NCI-H446 (cell line): ENCODE data around the gene KRT6C.
"Not testable (repeated sequence)": the region's sequence is repeated elsewhere in the genome, so short reads cannot be mapped to it uniquely, and the experiment has no call there.

Experiments
- DNase-seq, 2 experiments: peaks; one replicate each; lab custom pipeline; 2025; lab: John Stamatoyannopoulos, UW

KRT6C gene

GRCh38 chr12:52499806-52500560 is 26.4 kb upstream of the KRT6C start:
- DNase-seq = no peak

DNA sequence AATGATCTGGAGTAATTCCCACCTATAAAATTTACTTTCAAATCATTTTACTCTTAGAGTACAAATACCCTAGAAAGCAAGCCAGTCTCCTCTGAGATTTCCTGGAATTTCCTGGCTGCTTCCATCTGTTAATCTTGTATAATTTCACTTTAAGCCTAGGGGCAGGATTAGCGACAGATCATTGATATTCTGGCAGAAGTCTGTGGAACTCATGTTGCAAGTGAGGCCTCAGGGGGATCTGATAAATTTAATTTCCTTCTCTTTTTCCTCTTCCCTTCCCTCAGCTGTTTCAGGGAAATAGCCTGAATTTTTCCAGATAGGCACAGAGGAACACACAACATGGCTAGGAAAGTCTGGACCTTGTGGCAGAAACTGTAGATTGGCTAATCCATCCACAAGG is 25.3 kb upstream of the KRT6C start:
- DNase-seq = no peak

- DNase-seq = no peak
Measured at GRCh38 chr12:52497975-52498374, 24.4 kb upstream of the KRT6C start.

- no peak for DNase-seq
Measured at GRCh38 chr12:52496590-52497071, 23.0 kb upstream of the KRT6C start.

GRCh38 chr12:52496054-52496453 is 22.4 kb upstream of the KRT6C start:
- DNase-seq = no peak

DNA sequence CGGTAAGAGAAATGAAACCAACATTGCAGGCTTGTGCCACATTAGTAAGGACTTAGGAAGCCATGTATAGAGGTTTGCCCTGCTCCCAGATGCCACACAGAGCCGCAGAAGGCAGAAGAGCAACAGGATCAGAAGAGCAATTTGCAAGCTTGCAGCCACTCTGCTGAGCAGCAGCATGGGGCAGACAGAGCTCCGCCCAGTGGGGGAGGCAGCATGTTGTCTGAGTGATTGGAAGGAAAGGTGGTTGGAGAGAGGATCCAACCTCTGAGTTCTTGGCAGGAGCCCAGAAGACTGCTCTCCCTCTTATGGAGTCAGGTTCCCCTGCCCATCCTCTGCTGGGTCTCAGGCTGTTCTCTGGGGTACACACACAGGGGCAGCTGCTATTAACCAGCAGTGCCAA is 21.8 kb upstream of the KRT6C start:
- DNase-seq = peak in 1 of 2 experiments; percentile 18

- no peak for DNase-seq
Measured at GRCh38 chr12:52494518-52494917, 20.9 kb upstream of the KRT6C start.

DNA sequence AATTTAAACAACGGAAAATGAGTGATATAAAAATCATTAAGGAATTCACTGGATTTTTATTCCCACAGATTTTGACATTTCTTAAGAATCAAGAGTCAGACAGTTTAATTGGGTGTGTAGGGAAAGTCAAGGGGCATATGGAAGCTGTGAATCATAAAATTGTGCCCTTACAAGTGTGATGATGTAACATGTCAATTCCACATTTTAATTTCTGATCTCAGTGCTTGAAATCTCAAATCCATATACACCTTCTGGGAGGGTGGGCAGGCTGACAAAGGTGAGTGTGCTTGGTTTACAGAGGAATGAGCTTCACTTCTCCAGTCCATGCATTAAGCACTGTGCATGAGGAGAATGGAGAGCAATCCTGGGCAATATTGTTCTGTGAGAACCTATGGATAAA is 20.5 kb upstream of the KRT6C start:
- DNase-seq = no peak

DNA sequence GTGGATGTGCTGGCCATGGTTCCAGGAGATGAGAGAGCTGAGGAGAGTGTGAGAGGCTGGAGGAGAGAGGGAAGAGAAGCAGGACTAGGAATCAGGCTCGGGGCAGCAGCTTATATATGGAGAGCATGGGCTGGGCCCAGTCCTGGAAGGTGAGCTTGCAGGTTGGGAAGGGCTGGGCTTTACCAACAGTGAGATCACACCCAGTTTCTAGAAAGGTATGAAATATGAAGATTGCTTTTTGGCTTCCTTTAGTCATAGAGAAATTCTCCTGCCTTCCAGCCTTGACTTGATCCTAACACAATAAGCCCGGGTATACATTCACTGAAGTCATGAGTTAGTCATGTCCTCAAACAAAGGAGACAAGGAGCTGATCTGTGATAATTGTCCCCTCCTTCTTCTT is 19.6 kb upstream of the KRT6C start, which contains the start of gene KRT6A:
KRT6A (minus strand) TSS at position 86 of the 400 bp plus-strand sequence; CDS start at position 17, 69 bp downstream.
- no peak for DNase-seq

GRCh38 chr12:52492405-52492804 is 18.8 kb upstream of the KRT6C start:
- not testable (repeated sequence) for DNase-seq

DNA sequence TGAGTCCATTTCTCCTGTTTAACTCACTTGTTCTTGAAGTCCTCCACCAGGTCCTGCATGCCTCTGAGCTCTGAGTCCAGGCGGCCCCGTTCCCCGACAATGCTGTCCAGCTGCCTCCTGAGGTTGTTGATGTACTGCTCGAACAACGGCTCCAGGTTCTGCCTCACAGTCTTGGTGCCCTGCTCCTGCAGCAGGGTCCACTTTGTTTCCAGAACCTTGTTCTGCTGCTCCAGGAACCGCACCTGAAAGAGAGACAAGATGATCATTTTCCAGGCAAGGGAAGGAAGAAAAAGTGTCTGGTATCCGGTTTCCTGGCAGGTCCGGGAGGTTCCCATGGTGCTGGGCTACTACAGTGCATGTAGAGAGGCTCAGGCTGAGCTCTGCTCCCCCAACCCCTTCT is 17.9 kb upstream of the KRT6C start:
- not testable (repeated sequence) for DNase-seq

GRCh38 chr12:52488736-52489135 is 15.1 kb upstream of the KRT6C start:
- DNase-seq = no peak

DNA sequence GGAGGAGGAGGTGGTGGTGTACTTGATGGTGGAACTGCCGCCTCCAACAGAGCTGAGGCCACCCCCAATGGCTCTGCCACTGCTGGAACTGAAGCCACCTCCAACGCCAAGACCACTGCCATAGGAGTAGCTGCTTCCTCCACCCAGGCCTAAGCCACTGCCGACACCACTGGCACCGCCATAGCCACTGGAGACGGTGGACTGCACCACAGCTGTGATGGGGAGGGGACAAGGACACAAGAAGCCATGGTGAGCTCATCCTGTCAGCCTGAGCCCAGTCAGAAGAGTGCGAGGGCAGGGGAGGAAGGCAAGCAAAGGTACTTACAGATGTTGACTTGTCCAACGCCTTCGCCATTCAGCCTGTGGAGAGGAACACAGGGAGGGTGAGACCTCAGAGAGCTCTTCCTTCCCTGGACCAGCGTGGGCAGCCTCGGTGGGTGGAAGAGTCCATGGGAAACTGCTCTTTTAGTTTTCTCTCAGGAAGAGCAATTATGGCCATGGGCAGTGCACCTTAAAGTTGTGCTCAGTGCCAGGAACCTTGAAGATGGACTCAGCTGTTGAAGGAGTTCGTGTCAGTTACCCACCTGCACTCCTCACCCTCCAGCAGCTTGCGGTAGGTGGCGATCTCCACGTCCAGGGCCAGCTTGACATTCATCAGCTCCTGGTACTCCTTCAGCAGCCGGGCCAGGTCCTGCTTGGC is 14.3 kb upstream of the KRT6C start:
- DNase-seq = not testable (repeated sequence)

DNA sequence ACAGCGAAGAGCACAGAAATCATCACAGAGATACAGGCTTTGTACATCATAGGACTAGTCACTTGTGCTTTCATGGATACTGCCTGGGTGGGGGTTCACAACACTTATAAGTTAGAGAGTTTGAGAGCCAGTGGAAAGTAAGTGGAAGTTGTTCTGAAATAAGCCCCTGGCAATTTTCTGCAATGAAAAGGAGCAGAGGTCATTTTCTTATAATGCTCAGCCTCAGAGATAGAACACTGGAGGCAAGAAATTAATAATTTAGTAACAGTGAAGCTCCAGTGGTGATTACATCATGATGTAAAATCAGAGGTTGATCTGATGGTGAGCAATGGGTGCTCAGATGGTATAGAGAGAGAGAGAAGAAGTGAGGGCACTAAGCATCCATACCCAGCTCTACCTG is 13.6 kb upstream of the KRT6C start:
- no peak for DNase-seq

GRCh38 chr12:52486166-52487105 is 12.8 kb upstream of the KRT6C start:
- no peak for DNase-seq

- no peak for DNase-seq
Measured at GRCh38 chr12:52480073-52480472, 6.5 kb upstream of the KRT6C start.

DNA sequence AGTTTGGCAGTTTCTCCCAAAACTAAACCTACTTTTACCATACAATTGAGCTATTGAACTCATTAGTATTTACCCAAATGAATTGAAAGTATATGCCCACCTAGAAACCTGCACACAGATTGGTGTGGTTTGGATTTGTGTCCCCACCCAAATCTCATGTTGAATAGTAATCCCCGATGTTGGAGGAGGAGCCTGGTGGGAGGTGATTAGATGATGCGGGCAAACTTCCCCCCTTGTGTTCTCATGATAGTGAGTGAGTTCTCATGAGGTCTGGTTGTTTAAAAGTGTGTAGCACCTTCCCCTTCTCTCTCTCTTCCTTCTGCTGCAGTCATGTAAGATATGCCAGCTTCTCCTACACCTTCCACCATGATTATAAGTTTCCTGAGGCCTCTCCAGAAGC is 4.0 kb upstream of the KRT6C start:
- no peak for DNase-seq

- DNase-seq = no peak
Measured at GRCh38 chr12:52474212-52474611, 607 bp upstream of the KRT6C start.

- DNase-seq = no peak
Measured at GRCh38 chr12:52469853-52470252, 3.8 kb downstream of the KRT6C start.

- no peak for DNase-seq
Measured at GRCh38 chr12:52464897-52465296, 8.7 kb downstream of the KRT6C start.

DNA sequence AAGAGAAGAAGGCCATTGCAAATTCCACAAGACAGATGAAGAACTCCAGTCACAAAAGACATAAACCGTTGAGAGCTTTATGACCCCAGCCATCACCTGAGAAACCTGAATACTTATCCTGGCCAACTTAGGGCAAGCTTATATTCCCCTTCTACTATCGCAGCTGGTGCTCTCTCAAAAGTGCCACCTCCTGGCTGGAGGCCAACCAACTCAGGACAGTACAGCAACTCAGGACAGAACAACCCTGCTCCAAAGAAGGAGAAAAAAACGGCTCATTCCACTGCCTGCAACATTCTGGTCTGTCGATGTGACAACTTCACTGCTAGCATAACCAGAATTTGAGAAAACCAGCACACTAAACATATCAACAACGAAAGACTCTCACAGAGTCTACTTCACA is 11.9 kb downstream of the KRT6C start:
- no peak for DNase-seq

- no peak for DNase-seq
Measured at GRCh38 chr12:52458861-52459260, 14.7 kb downstream of the KRT6C start.
